Activated CD4-positive, alpha-beta T cell treated with anti-CD3 and anti-CD28 coated beads for 36 hours (primary cell): Measurements from ENCODE around the gene PSKH1. TPM values are rescaled to one million over a fixed set of nuclear protein-coding genes. Genes with fewer than 3 reads are reported as not detected.
A peak's percentile ranks its signal among the peaks of the same experiment; 100 is the strongest.

ENCODE experiments used
- ATAC-seq: fragments of 200-7000 bp; cut with Tn5 transposase; one replicate; pipeline ENCODE4 v1.10.0; 2021; ENCODE audit warnings: mild to moderate bottlenecking, moderate library complexity
- CTCF ChIA-PET: fragments of 350-600 bp; sonication (Branson Sonifier 250); formaldehyde crosslinking; loops from one replicate; lab custom pipeline; 2021; ENCODE audit warnings: antibody characterized with exemption; lab: Charles Lee
- POLR2A ChIA-PET: fragments of 350-600 bp; sonication (Branson Sonifier 250); formaldehyde crosslinking; loops from one replicate; lab custom pipeline; 2021; ENCODE audit warnings: antibody characterized with exemption, inconsistent platforms; lab: Charles Lee
- DNase-seq: peaks from one replicate; pipeline ENCODE4 v3.0.0-alpha.2; 2020
- H3K27ac Mint-ChIP-seq: one replicate; pipeline ENCODE4 v1.8.0; 2021; ENCODE audit warnings: mixed read lengths
- H3K27me3 Mint-ChIP-seq: one replicate; pipeline ENCODE4 v1.8.0; 2021; ENCODE audit warnings: mixed read lengths
- H3K36me3 Mint-ChIP-seq: one replicate; pipeline ENCODE4 v1.8.0; 2021; ENCODE audit warnings: low read depth, mixed read lengths
- H3K4me1 Mint-ChIP-seq: one replicate; pipeline ENCODE4 v1.8.0; 2021; ENCODE audit warnings: mixed read lengths
- H3K4me3 Mint-ChIP-seq: one replicate; pipeline ENCODE4 v1.8.0; 2021; ENCODE audit warnings: mild to moderate bottlenecking, moderate library complexity, mixed read lengths
- H3K9me3 Mint-ChIP-seq: one replicate; pipeline ENCODE4 v1.8.0; 2021; ENCODE audit warnings: low read depth, mixed read lengths
- intact Hi-C, 2 experiments: fragments of 100-400 bp; cut with DNase I in 1 of 2; cut with micrococcal nuclease in 1 of 2; formaldehyde crosslinking; loops; one replicate each; pipeline versions ENCODE4 v1.14.2 to v1.15.1; 2022 to 2024; cut with DNase I, micrococcal nuclease
- total RNA-seq, 2 experiments: library from RNA; stranded (reverse); gene quantifications; one replicate each; pipeline ENCODE4 v1.2.3, GENCODE V29; 2021

The PSKH1 gene
- total RNA-seq, 2 experiments from 2014 or later, result 11.7 to 11.9 TPM

DNA sequence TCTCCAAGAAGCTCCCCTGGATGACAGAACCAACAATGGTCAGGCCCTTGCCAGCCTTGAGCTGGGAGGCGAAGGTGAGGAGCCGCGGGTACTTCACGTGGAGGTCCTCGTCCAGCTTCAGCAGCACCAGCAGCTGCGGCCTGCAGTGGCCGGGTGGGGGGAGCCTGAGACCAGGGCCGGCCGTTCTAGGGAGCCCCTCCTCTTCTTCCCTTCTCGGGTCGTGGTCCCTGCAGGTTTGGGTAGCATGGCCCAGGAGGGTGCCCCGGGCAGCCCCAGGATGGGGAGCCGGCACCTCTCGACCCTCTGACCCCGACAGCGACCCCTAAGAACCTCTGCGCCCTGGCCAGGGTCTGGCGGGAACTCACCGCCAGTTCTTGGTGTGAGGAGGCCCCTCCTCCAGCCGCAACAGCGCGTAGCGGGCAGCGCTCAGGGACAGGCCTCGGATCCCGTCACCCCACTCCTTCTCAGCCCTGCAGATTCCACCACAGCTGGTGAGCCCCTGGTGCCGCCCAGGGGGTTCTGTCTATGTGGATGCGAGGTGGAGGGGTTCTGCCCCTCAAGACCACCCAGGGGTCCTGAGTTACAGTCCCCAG, 54.0 kb downstream of the PSKH1 start:
- H3K36me3 Mint-ChIP-seq, result peaks cover 9% of the 10 kb centered on the region
- peaks cover 2% of the 10 kb centered on the region for H3K4me1 Mint-ChIP-seq
- H3K27me3 Mint-ChIP-seq, result no peaks in the 10 kb centered on the region
- H3K27ac Mint-ChIP-seq, result no peak overlapping the region
- ATAC-seq (no peak), DNase-seq (no peak)
- intact Hi-C loops, result no loop called here
- POLR2A ChIA-PET, result interaction anchor here (0.7 kb wide), 1 partner anchor 145 kb away, joined by 8 read pairs; no protein-coding TSS in a partner anchor
- no peak overlapping the region for H3K4me3 Mint-ChIP-seq
- CTCF ChIA-PET, result interaction anchor here (0.6 to 1.4 kb wide), 3 partner anchors 23 to 130 kb away, joined by 3 read pairs; no protein-coding TSS in a partner anchor
- H3K9me3 Mint-ChIP-seq, result no peaks in the 10 kb centered on the region

DNA sequence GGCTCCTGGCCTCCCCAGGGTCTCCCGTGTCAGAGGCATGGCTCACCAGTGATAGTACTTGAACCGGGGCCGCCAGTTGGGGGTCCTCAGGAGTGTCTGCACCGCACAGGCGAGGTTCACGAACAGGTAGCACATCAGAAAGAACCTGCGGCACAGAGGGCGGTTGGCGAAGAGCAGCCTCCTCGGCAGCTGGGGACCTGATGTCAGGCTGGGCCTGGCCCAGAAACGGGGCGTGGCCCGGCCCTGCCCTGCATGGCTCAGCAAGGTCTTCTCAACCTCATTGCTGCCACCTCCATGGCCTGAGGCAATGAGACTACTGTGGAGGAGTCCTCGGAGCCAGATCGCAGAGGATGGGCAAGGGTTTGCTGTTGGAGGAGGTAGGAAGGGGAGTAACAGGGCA, 55.0 kb downstream of the PSKH1 start:
- DNase-seq (peak; percentile 7), ATAC-seq (no peak)
- H3K27me3 Mint-ChIP-seq, result no peaks in the 10 kb centered on the region
- POLR2A ChIA-PET, result no interaction called here
- no peaks in the 10 kb centered on the region for H3K9me3 Mint-ChIP-seq
- H3K4me3 Mint-ChIP-seq, result no peak overlapping the region
- intact Hi-C loops, result no loop called here
- no peak overlapping the region for H3K27ac Mint-ChIP-seq
- CTCF ChIA-PET, result no interaction called here
- peaks cover 9% of the 10 kb centered on the region for H3K36me3 Mint-ChIP-seq
- no peaks in the 10 kb centered on the region for H3K4me1 Mint-ChIP-seq

DNA sequence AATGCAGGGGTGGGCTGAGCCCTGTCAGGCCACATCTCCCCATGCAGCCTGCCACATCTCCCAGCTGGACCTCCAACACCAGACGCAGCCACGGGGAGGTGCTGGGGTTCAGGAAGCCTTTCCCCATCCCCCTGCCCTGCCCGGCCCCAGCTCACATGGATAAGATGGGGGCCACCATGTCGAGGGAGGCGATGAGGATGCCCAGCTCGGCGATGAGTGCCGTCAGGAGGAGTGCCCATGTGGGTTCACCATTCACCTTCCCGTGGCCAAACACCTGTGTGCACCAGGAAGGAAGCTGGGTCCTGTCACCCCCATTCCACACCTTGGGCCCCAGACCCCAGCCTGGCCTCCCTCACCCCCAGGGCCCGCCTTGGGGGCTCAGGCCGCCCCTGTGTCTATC, 56.6 kb downstream of the PSKH1 start:
- H3K4me3 Mint-ChIP-seq, result no peak overlapping the region
- CTCF ChIA-PET, result interaction anchor here (0.7 kb wide), 1 partner anchor 16 kb away, joined by 3 read pairs; no protein-coding TSS in a partner anchor

GRCh38 chr16:67950335-67950843, 57.3 kb downstream of the PSKH1 start:
- no peaks in the 10 kb centered on the region for H3K27me3 Mint-ChIP-seq
- H3K27ac Mint-ChIP-seq, result no peak overlapping the region
- H3K4me1 Mint-ChIP-seq, result no peaks in the 10 kb centered on the region
- ChIA-PET POLR2A (interaction anchor here (0.9 kb wide), 1 partner anchor 11 kb away, joined by 4 read pairs; no protein-coding TSS in a partner anchor), CTCF (interaction anchor here (0.6 kb wide), 1 partner anchor 403 kb away, joined by 3 read pairs; no protein-coding TSS in a partner anchor)
- no peak for DNase-seq
- no peak overlapping the region for H3K4me3 Mint-ChIP-seq
- intact Hi-C loops, result no loop called here
- peaks cover 9% of the 10 kb centered on the region for H3K36me3 Mint-ChIP-seq
- H3K9me3 Mint-ChIP-seq, result no peaks in the 10 kb centered on the region
- no peak for ATAC-seq

More for the DNA sequence above, 56.6 kb downstream of the PSKH1 start:
- DNase-seq, result no peak
- H3K27ac Mint-ChIP-seq, result no peak overlapping the region
- H3K36me3 Mint-ChIP-seq, result peaks cover 9% of the 10 kb centered on the region
- ATAC-seq, result no peak
- intact Hi-C loops, result no loop called here
- no peaks in the 10 kb centered on the region for H3K4me1 Mint-ChIP-seq
- no peaks in the 10 kb centered on the region for H3K9me3 Mint-ChIP-seq
- no peaks in the 10 kb centered on the region for H3K27me3 Mint-ChIP-seq
- POLR2A ChIA-PET, result interaction anchor here (0.9 kb wide), 1 partner anchor 10 kb away, joined by 4 read pairs; no protein-coding TSS in a partner anchor

DNA sequence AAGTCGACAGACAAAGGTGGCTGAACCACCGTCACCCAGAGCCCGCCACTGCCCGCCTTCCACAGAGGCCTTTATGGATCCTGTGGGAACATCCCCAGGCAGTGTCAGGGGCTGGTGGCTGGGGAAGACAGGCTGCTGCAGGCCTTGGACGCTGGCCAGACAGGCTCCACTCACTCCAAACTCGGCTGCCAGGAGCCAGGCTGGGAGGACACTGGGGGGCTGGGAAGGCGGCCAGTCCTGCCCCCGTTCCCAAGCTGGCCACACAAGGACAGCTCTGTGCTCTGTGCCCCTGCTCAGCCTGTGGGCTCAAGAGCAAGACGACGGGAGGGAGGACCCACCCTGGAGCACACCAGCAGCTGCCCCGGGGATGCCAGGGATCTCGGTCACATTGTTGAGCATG, 58.4 kb downstream of the PSKH1 start:
- ChIA-PET CTCF (no interaction called here), POLR2A (interaction anchor here (0.6 kb wide), 1 partner anchor 97 kb away, joined by 3 read pairs; no protein-coding TSS in a partner anchor)
- Mint-ChIP-seq H3K36me3 (peaks cover 3% of the 10 kb centered on the region), H3K4me1 (no peaks in the 10 kb centered on the region), H3K27me3 (no peaks in the 10 kb centered on the region), H3K9me3 (no peaks in the 10 kb centered on the region), H3K4me3 (no peak overlapping the region), H3K27ac (no peak overlapping the region)
- intact Hi-C loops, result no loop called here
- ATAC-seq, result no peak
- no peak for DNase-seq

GRCh38 chr16:67953641-67954375, 60.8 kb downstream of the PSKH1 start:
- POLR2A ChIA-PET, result no interaction called here
- CTCF ChIA-PET, result interaction anchor here (0.6 kb wide), 1 partner anchor 132 kb away, joined by 3 read pairs; no protein-coding TSS in a partner anchor
- H3K27ac Mint-ChIP-seq, result no peak overlapping the region

DNA sequence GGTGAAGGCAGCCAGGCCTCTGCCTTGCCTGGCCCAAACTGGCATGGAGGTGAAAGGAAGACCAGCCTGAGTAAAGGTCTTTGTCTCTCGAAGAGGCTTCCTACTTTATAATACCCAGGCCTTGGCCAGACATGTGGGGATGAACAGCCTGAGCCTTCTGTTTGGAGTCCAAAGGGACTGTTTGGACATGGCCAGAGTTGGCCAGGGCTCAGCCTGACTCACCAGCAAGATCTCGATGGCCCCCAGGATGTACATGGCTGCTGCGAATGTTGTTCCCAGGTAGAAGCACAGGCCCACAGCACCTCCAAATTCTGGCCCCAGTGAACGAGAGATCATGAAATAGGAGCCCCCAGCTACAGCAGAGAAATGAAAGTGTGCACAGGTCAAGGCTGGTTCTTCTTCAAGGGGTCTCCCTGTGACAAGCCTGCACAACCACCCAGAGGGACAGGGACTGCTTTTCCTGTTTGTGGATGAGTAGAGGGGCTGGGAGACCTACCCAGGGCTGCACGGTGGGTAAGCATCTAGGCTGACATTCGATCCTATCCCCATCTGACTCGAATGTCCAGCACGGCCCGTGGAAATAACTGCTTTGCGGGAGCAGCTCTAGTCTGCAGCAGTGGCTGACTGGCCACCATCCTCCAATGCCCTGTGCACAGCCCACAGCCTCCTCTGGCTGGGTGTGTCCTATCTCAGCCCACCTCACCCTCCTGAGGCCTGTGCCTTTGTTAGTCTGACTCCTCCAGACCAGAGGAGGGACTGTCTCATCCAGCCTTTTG, 61.6 kb downstream of the PSKH1 start:
- H3K9me3 Mint-ChIP-seq, result no peaks in the 10 kb centered on the region
- H3K4me1 Mint-ChIP-seq, result no peaks in the 10 kb centered on the region
- ATAC-seq (no peak), DNase-seq (no peak)
- ChIA-PET CTCF (no interaction called here), POLR2A (no interaction called here)
- H3K4me3 Mint-ChIP-seq, result no peak overlapping the region
- intact Hi-C loops, result no loop called here
- no peaks in the 10 kb centered on the region for H3K27me3 Mint-ChIP-seq
- H3K27ac Mint-ChIP-seq, result no peak overlapping the region
- peaks cover 3% of the 10 kb centered on the region for H3K36me3 Mint-ChIP-seq

More at GRCh38 chr16:67953641-67954375, 60.8 kb downstream of the PSKH1 start:
- Mint-ChIP-seq H3K4me3 (no peak overlapping the region), H3K36me3 (peaks cover 3% of the 10 kb centered on the region), H3K27me3 (no peaks in the 10 kb centered on the region), H3K4me1 (no peaks in the 10 kb centered on the region), H3K9me3 (no peaks in the 10 kb centered on the region)
- ATAC-seq (no peak), DNase-seq (no peak)
- intact Hi-C loops, result no loop called here

- H3K27ac Mint-ChIP-seq, result no peak overlapping the region
- ChIA-PET POLR2A (no interaction called here), CTCF (interaction anchor here (1.0 kb wide), 1 partner anchor 16 kb away, joined by 3 read pairs; no protein-coding TSS in a partner anchor)
- H3K4me3 Mint-ChIP-seq, result no peak overlapping the region
- no peaks in the 10 kb centered on the region for H3K9me3 Mint-ChIP-seq
- DNase-seq (no peak), ATAC-seq (no peak)
- H3K4me1 Mint-ChIP-seq, result no peaks in the 10 kb centered on the region
- intact Hi-C loops, result no loop called here
- peaks cover 9% of the 10 kb centered on the region for H3K36me3 Mint-ChIP-seq
- no peaks in the 10 kb centered on the region for H3K27me3 Mint-ChIP-seq
Observed at GRCh38 chr16:67957622-67958021, 64.6 kb downstream of the PSKH1 start.

- CTCF ChIA-PET, result interaction anchor here (1.1 to 2.3 kb wide), 2 partner anchors 18 to 439 kb away, joined by 3 to 5 read pairs; no protein-coding TSS in a partner anchor
- no peak overlapping the region for H3K4me3 Mint-ChIP-seq
- H3K27ac Mint-ChIP-seq, result no peak overlapping the region
- H3K9me3 Mint-ChIP-seq, result no peaks in the 10 kb centered on the region
- DNase-seq (no peak), ATAC-seq (no peak)
- intact Hi-C loops, result no loop called here
- no peaks in the 10 kb centered on the region for H3K27me3 Mint-ChIP-seq
- H3K4me1 Mint-ChIP-seq, result no peaks in the 10 kb centered on the region
- POLR2A ChIA-PET, result interaction anchor here (0.6 kb wide), 1 partner anchor 401 kb away, joined by 3 read pairs; no protein-coding TSS in a partner anchor
- peaks cover 9% of the 10 kb centered on the region for H3K36me3 Mint-ChIP-seq
Observed at GRCh38 chr16:67959536-67960329, 66.7 kb downstream of the PSKH1 start.

- Mint-ChIP-seq H3K9me3 (no peaks in the 10 kb centered on the region), H3K36me3 (peaks cover 9% of the 10 kb centered on the region), H3K27ac (no peak overlapping the region), H3K4me1 (peaks cover under 1% of the 10 kb centered on the region), H3K27me3 (no peaks in the 10 kb centered on the region), H3K4me3 (no peak overlapping the region)
- no peak for ATAC-seq
- CTCF ChIA-PET, result interaction anchor here (0.6 to 2.3 kb wide), 2 partner anchors 20 to 1969 kb away, joined by 4 to 5 read pairs; no protein-coding TSS in a partner anchor
- intact Hi-C loops, result no loop called here
- DNase-seq, result no peak
- POLR2A ChIA-PET, result no interaction called here
Observed at GRCh38 chr16:67961551-67961957, 68.5 kb downstream of the PSKH1 start.
